ENCODE data around the gene SERPINB4.

Gene SERPINB4

GRCh38 chr18:63626431-63626830 lies 17.6 kb downstream of the SERPINB4 start:
- DNase-seq = no peak

- no peak for DNase-seq
Measured at GRCh38 chr18:63624863-63625262, 19.2 kb downstream of the SERPINB4 start.

GRCh38 chr18:63619661-63620060 lies 24.4 kb downstream of the SERPINB4 start:
- DNase-seq = no peak

- DNase-seq = no peak
Measured at GRCh38 chr18:63617915-63618234, 26.2 kb downstream of the SERPINB4 start.

- no peak for DNase-seq
Measured at GRCh38 chr18:63617049-63617914, 26.8 kb downstream of the SERPINB4 start.

- DNase-seq = no peak
Measured at GRCh38 chr18:63613420-63613819, 30.6 kb downstream of the SERPINB4 start.

GRCh38 chr18:63606526-63606925 lies 37.5 kb downstream of the SERPINB4 start:
- DNase-seq = no peak

- no peak for DNase-seq
Measured at GRCh38 chr18:63604791-63605567, 39.1 kb downstream of the SERPINB4 start.

GRCh38 chr18:63603772-63604171 lies 40.3 kb downstream of the SERPINB4 start:
- no peak for DNase-seq

- no peak for DNase-seq
Measured at GRCh38 chr18:63603355-63603754, 40.7 kb downstream of the SERPINB4 start.

- DNase-seq = no peak
Measured at GRCh38 chr18:63596964-63597363, 47.1 kb downstream of the SERPINB4 start.

GRCh38 chr18:63592471-63592870 lies 51.6 kb downstream of the SERPINB4 start:
- DNase-seq = no peak

- DNase-seq = no peak
Measured at GRCh38 chr18:63591725-63592124, 52.3 kb downstream of the SERPINB4 start.

- no peak for DNase-seq
Measured at GRCh38 chr18:63590966-63591695, 52.9 kb downstream of the SERPINB4 start.

GRCh38 chr18:63590373-63590772 lies 53.7 kb downstream of the SERPINB4 start:
- no peak for DNase-seq

- no peak for DNase-seq
Measured at GRCh38 chr18:63588909-63589308, 55.1 kb downstream of the SERPINB4 start.

All from CD4-positive, alpha-beta T cell treated with Interleukin-4 for 1 hour (primary cell).